Osteocyte (in vitro differentiated cells): Measurements from ENCODE around the gene TTC39A. TPM values are rescaled to one million over a fixed set of nuclear protein-coding genes. Genes with fewer than 3 reads are reported as not detected.

Source experiments
- DNase-seq: peaks from one replicate; pipeline ENCODE4 v3.0.0; 2021; ENCODE audit warnings: mixed read lengths; ENCODE audit not compliant: unreplicated experiment; ENCODE audit errors: extremely low spot score
- H3K27ac Mint-ChIP-seq: one replicate; pipeline ENCODE4 v1.8.0; 2021; ENCODE audit warnings: mild to moderate bottlenecking, mixed read lengths; ENCODE audit not compliant: unreplicated experiment
- H3K27me3 Mint-ChIP-seq: one replicate; pipeline ENCODE4 v1.8.0; 2021; ENCODE audit warnings: mixed read lengths; ENCODE audit not compliant: unreplicated experiment
- H3K36me3 Mint-ChIP-seq: one replicate; pipeline ENCODE4 v1.8.0; 2021; ENCODE audit warnings: mixed read lengths; ENCODE audit not compliant: unreplicated experiment
- H3K4me1 Mint-ChIP-seq: one replicate; pipeline ENCODE4 v1.8.0; 2021; ENCODE audit warnings: mixed read lengths; ENCODE audit not compliant: unreplicated experiment
- H3K4me3 Mint-ChIP-seq: one replicate; pipeline ENCODE4 v1.8.0; 2021; ENCODE audit warnings: mild to moderate bottlenecking, moderate library complexity, mixed read lengths; ENCODE audit not compliant: unreplicated experiment
- H3K9me3 Mint-ChIP-seq: one replicate; pipeline ENCODE4 v1.8.0; 2021; ENCODE audit warnings: mixed read lengths; ENCODE audit not compliant: unreplicated experiment
- CTCF ChIP-seq: fragments of 200-600 bp; sonication (generic); IDR thresholded peaks from 2 replicates; pipeline ENCODE4 v1.5.0; 2021; ENCODE audit warnings: antibody characterized with exemption, mild to moderate bottlenecking, moderate library complexity
- total RNA-seq: library from RNA; stranded (reverse); gene quantifications from 2 replicates; pipeline ENCODE4 v1.2.1, GENCODE V29; 2021

The TTC39A gene
- total RNA-seq, 1 donor from 2014 or later: 1.3 TPM

GRCh38 chr1:51285055-51285454 lies 45.3 kb downstream of the TTC39A start:
- no peaks in the 10 kb centered on the region for H3K27me3 Mint-ChIP-seq
- H3K4me3 Mint-ChIP-seq: no peak overlapping the region
- H3K4me1 Mint-ChIP-seq: no peaks in the 10 kb centered on the region
- peaks cover 13% of the 10 kb centered on the region for H3K36me3 Mint-ChIP-seq
- no peak for DNase-seq
- TF ChIP-seq CTCF: no peak
- no peaks in the 10 kb centered on the region for H3K9me3 Mint-ChIP-seq
- H3K27ac Mint-ChIP-seq: no peak overlapping the region

- Mint-ChIP-seq H3K27ac (no peak overlapping the region), H3K27me3 (no peaks in the 10 kb centered on the region), H3K36me3 (peaks cover 15% of the 10 kb centered on the region), H3K4me3 (no peak overlapping the region), H3K9me3 (no peaks in the 10 kb centered on the region), H3K4me1 (no peaks in the 10 kb centered on the region)
- DNase-seq: peak; percentile 21
- no peak for TF ChIP-seq CTCF
These were observed 45.8 kb downstream of the TTC39A start for GRCh38 chr1:51284487-51284954.

- H3K27ac Mint-ChIP-seq: no peak overlapping the region
- H3K27me3 Mint-ChIP-seq: no peaks in the 10 kb centered on the region
- H3K36me3 Mint-ChIP-seq: peaks cover 15% of the 10 kb centered on the region
- no peaks in the 10 kb centered on the region for H3K9me3 Mint-ChIP-seq
- H3K4me3 Mint-ChIP-seq: no peak overlapping the region
- DNase-seq: peak; percentile 7
- H3K4me1 Mint-ChIP-seq: no peaks in the 10 kb centered on the region
- TF ChIP-seq CTCF: no peak
These were observed 46.4 kb downstream of the TTC39A start for GRCh38 chr1:51283979-51284378.

GRCh38 chr1:51282605-51283004 lies 47.8 kb downstream of the TTC39A start:
- TF ChIP-seq CTCF: no peak
- H3K4me3 Mint-ChIP-seq: no peak overlapping the region
- no peak overlapping the region for H3K27ac Mint-ChIP-seq
- H3K9me3 Mint-ChIP-seq: no peaks in the 10 kb centered on the region
- H3K27me3 Mint-ChIP-seq: no peaks in the 10 kb centered on the region
- H3K4me1 Mint-ChIP-seq: no peaks in the 10 kb centered on the region
- DNase-seq: peak; percentile 11
- peaks cover 14% of the 10 kb centered on the region for H3K36me3 Mint-ChIP-seq

- Mint-ChIP-seq H3K27ac (no peak overlapping the region), H3K4me3 (no peak overlapping the region), H3K9me3 (no peaks in the 10 kb centered on the region), H3K4me1 (no peaks in the 10 kb centered on the region), H3K27me3 (no peaks in the 10 kb centered on the region), H3K36me3 (peaks cover 11% of the 10 kb centered on the region)
- peak; percentile 13 for DNase-seq
- no peak for TF ChIP-seq CTCF
These were observed 48.6 kb downstream of the TTC39A start for GRCh38 chr1:51281807-51282206.
